PC-3 (cell line): ENCODE measurements around the gene CALCA. TPM values are rescaled to one million over a fixed set of nuclear protein-coding genes. Genes with fewer than 3 reads are reported as not detected.

Experiments
- ATAC-seq: fragments of 200-7000 bp; cut with Tn5 transposase; 2 replicates; pipeline ENCODE4 v1.9.1; 2020; ENCODE audit warnings: mild to moderate bottlenecking, moderate library complexity
- BruUV-seq: library from RNA; stranded (reverse); fragments of 400-500 nt; replicated peaks from 2 replicates; lab custom pipeline; 2021; lab: Mats Ljungman, UMichigan
- CTCF ChIA-PET: fragments of 300-600 bp; sonication (Branson Sonifier 250); formaldehyde crosslinking; loops from one replicate; lab custom pipeline; 2022; ENCODE audit warnings: antibody characterized with exemption; lab: Charles Lee
- POLR2A ChIA-PET: fragments of 300-600 bp; sonication (Branson Sonifier 250); formaldehyde crosslinking; loops from one replicate; lab custom pipeline; 2022; ENCODE audit warnings: antibody characterized with exemption; ENCODE audit not compliant: unreplicated experiment; lab: Charles Lee
- DNase-seq: peaks from one replicate; pipeline ENCODE4 v3.0.0-alpha.2; 2015
- H2AFZ ChIP-seq: fragments of 300-600 bp; sonication (generic); 2 replicates; pipeline ENCODE4 v1.6.0; 2016; ENCODE audit warnings: antibody characterized with exemption, low read length
- H3F3A ChIP-seq: fragments of 300-600 bp; sonication (generic); one replicate; pipeline ENCODE4 v1.6.0; 2017; ENCODE audit warnings: antibody characterized with exemption, low read length, control low read depth, mild to moderate bottlenecking; ENCODE audit not compliant: unreplicated experiment
- H3K27ac ChIP-seq: fragments of 300-600 bp; sonication (generic); 2 replicates; pipeline ENCODE4 v1.5.1; 2016; ENCODE audit warnings: mild to moderate bottlenecking, low read length
- H3K27me3 ChIP-seq: fragments of 300-600 bp; sonication (generic); 2 replicates; pipeline ENCODE4 v1.6.1; 2016; ENCODE audit warnings: low read length, mixed read lengths
- H3K36me3 ChIP-seq: fragments of 300-600 bp; sonication (generic); 2 replicates; pipeline ENCODE4 v1.6.1; 2016; ENCODE audit warnings: low read depth, mixed run types, low read length, mixed read lengths
- H3K4me1 ChIP-seq: fragments of 300-600 bp; sonication (generic); 2 replicates; pipeline ENCODE4 v1.5.1; 2016; ENCODE audit warnings: low read length; ENCODE audit not compliant: insufficient read depth
- H3K4me2 ChIP-seq: fragments of 300-600 bp; sonication (generic); 2 replicates; pipeline ENCODE4 v1.6.0; 2016; ENCODE audit warnings: low read length
- H3K4me3 ChIP-seq: fragments of 300-600 bp; sonication (generic); 2 replicates; pipeline ENCODE4 v1.5.1; 2016; ENCODE audit warnings: mild to moderate bottlenecking, low read length, mixed read lengths
- H3K79me2 ChIP-seq: fragments of 300-600 bp; sonication (generic); 2 replicates; pipeline ENCODE4 v1.6.1; 2017; ENCODE audit warnings: low read length, mixed read lengths
- H3K9ac ChIP-seq: fragments of 300-600 bp; sonication (generic); 2 replicates; pipeline ENCODE4 v1.6.0; 2016; ENCODE audit warnings: mild to moderate bottlenecking, low read length
- H3K9me2 ChIP-seq: fragments of 300-600 bp; sonication (generic); replicated peaks from 2 replicates; pipeline ENCODE4 v1.6.1; 2016; ENCODE audit warnings: mixed run types, low read length, mixed read lengths
- H3K9me3 ChIP-seq: fragments of 300-600 bp; sonication (generic); 2 replicates; pipeline ENCODE4 v1.6.1; 2016; ENCODE audit warnings: low read length, mixed read lengths
- H4K20me1 ChIP-seq: fragments of 300-600 bp; sonication (generic); 2 replicates; pipeline ENCODE4 v1.6.1; 2016; ENCODE audit warnings: low read length, mixed read lengths
- CTCF ChIP-seq: fragments of 300-600 bp; sonication (generic); conservative IDR thresholded peaks from 2 replicates; pipeline ENCODE4 v1.5.1; 2017; ENCODE audit warnings: antibody characterized with exemption, low read depth, mild to moderate bottlenecking, low read length
- EZH2 ChIP-seq: fragments of 300-600 bp; sonication (generic); IDR thresholded peaks from one replicate; pipeline ENCODE4 v1.6.1; 2017; ENCODE audit warnings: antibody characterized with exemption, mild to moderate bottlenecking, low read length; ENCODE audit not compliant: unreplicated experiment
- EZH2phosphoT487 ChIP-seq: fragments of 300-600 bp; sonication (generic); IDR thresholded peaks from 2 replicates; pipeline ENCODE4 v1.6.1; 2018; ENCODE audit warnings: mild to moderate bottlenecking, antibody characterized with exemption, low read length, borderline replicate concordance
- intact Hi-C: fragments of 100-400 bp; cut with micrococcal nuclease; formaldehyde crosslinking; loops from 2 replicates; pipeline ENCODE4 v1.9.0; 2023
- total RNA-seq: library from RNA; depleted of rRNA; stranded (reverse); fragments of >200 nt; gene quantifications from 2 replicates; pipeline ENCODE4 v1.2.3, GENCODE V29; 2014

Gene CALCA
- total RNA-seq, 1 experiment from 2014 or later: not detected

DNA sequence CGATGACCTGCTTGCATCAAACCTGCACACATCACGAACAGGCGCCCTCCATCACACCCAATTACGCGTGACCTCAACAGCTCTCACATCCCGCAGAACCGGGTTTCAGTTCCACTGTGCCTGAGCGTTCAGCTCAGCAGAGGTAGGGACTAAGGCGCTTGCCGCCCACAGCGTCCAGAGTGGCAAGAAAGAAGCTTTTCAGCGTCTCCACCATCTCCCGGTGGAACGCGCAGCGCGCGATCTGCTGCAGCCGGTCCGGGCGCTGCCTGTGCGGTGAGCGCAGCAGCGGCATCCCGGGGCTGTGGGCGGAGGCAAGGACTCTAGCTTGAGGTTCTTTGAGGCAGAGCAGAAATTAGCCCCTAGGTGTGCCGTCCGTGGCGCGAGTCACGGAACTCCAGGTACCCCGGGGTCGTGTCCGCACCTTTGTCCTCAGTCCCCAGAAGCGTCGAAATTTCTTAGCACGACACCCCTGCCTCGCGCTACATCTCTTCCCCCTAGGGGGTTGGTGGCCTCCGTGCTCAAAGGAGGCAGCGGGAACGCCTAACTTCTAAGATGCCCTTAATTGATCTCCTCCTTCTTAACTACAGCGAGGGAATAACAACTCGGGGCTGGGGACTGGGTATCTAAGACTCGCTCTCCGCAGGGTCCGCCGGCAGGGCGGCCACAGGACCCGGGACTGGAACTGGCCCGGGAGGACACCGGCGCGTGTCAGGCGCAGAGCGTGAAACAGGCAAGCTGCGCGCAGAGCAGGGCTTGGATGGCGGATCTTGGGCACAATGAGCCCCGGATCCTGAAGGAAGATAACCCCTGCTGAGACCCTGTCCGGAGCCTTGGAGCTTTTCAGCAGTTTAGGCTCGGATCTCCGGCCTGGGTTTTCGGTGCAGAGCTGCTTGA, 1.7 kb upstream of the CALCA start:
- no TSS peak for BruUV-seq
- no peak for TF ChIP-seq CTCF
- TF ChIP-seq EZH2phosphoT487: no peak
- no peak for TF ChIP-seq EZH2
- Histone ChIP-seq H3K4me3 (no peak overlapping the region), H3K9me3 (no peaks in the 10 kb centered on the region), H3K4me2 (no peak overlapping the region), H3F3A (no peaks in the 10 kb centered on the region), H3K79me2 (no peaks in the 10 kb centered on the region), H3K4me1 (no peaks in the 10 kb centered on the region), H2AFZ (no peak overlapping the region), H3K27ac (no peak overlapping the region), H3K36me3 (no peaks in the 10 kb centered on the region), H3K27me3 (peaks cover 37% of the 10 kb centered on the region), H3K9ac (no peak overlapping the region), H3K9me2 (no peaks in the 10 kb centered on the region), H4K20me1 (no peaks in the 10 kb centered on the region)
- DNase-seq (no peak), ATAC-seq (no peak)
- intact Hi-C loops: no loop called here
- CTCF ChIA-PET: no interaction called here
- POLR2A ChIA-PET: no interaction called here

GRCh38 chr11:14972581-14973495, 687 bp upstream of the CALCA start:
- Histone ChIP-seq H3K9ac (no peak overlapping the region), H3K36me3 (no peaks in the 10 kb centered on the region), H3K4me3 (no peak overlapping the region), H3K27ac (no peak overlapping the region), H3K27me3 (peaks cover 37% of the 10 kb centered on the region), H2AFZ (no peak overlapping the region), H3K4me1 (no peaks in the 10 kb centered on the region), H3K9me2 (no peaks in the 10 kb centered on the region), H3F3A (no peaks in the 10 kb centered on the region), H3K4me2 (no peak overlapping the region), H3K79me2 (no peaks in the 10 kb centered on the region), H4K20me1 (no peaks in the 10 kb centered on the region), H3K9me3 (no peaks in the 10 kb centered on the region)
- TF ChIP-seq EZH2 (no peak), EZH2phosphoT487 (no peak), CTCF (no peak)
- no TSS peak for BruUV-seq
- DNase-seq: no peak
- no peak for ATAC-seq
- intact Hi-C loops: no loop called here
- POLR2A ChIA-PET: no interaction called here
- CTCF ChIA-PET: no interaction called here
